Osteocyte (in vitro differentiated cells): ENCODE measurements around the gene FFAR2. TPM values are rescaled to one million over a fixed set of nuclear protein-coding genes. Genes with fewer than 3 reads are reported as not detected.
"Not testable (repeated sequence)": the region's sequence is repeated elsewhere in the genome, so short reads cannot be mapped to it uniquely, and the experiment has no call there.

Experiments
- DNase-seq: peaks from one replicate; pipeline ENCODE4 v3.0.0; 2021; ENCODE audit warnings: mixed read lengths; ENCODE audit not compliant: unreplicated experiment; ENCODE audit errors: extremely low spot score
- H3K27ac Mint-ChIP-seq: one replicate; pipeline ENCODE4 v1.8.0; 2021; ENCODE audit warnings: mild to moderate bottlenecking, mixed read lengths; ENCODE audit not compliant: unreplicated experiment
- H3K27me3 Mint-ChIP-seq: one replicate; pipeline ENCODE4 v1.8.0; 2021; ENCODE audit warnings: mixed read lengths; ENCODE audit not compliant: unreplicated experiment
- H3K36me3 Mint-ChIP-seq: one replicate; pipeline ENCODE4 v1.8.0; 2021; ENCODE audit warnings: mixed read lengths; ENCODE audit not compliant: unreplicated experiment
- H3K4me1 Mint-ChIP-seq: one replicate; pipeline ENCODE4 v1.8.0; 2021; ENCODE audit warnings: mixed read lengths; ENCODE audit not compliant: unreplicated experiment
- H3K4me3 Mint-ChIP-seq: one replicate; pipeline ENCODE4 v1.8.0; 2021; ENCODE audit warnings: mild to moderate bottlenecking, moderate library complexity, mixed read lengths; ENCODE audit not compliant: unreplicated experiment
- H3K9me3 Mint-ChIP-seq: one replicate; pipeline ENCODE4 v1.8.0; 2021; ENCODE audit warnings: mixed read lengths; ENCODE audit not compliant: unreplicated experiment
- total RNA-seq: library from RNA; stranded (reverse); gene quantifications from 2 replicates; pipeline ENCODE4 v1.2.1, GENCODE V29; 2021
- TF ChIP-seq, protein P1 (sequence below): fragments of 200-600 bp; sonication (generic); IDR thresholded peaks from 2 replicates; pipeline ENCODE4 v1.5.0; 2021; ENCODE audit warnings: antibody characterized with exemption, mild to moderate bottlenecking, moderate library complexity

Gene FFAR2
- total RNA-seq, 1 donor from 2014 or later, result not detected

DNA sequence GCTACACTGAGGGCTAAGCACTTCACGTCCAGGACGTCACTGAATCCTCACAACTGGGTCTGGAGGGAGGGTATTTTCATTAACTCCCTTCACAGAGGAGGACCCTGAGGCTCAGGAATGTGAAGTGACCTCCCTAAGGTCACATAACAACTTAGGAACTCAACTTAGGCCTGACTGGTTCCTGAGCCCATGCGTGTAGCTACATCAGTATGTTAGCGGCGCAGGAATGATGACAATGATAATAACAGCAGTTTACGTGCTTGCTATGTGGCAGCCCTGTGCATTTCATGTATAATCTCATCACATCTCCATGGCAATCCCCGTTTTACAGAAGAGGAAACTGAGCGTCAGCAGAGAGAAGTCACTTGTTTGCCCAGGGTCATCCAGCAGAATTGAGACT lies 23.9 kb downstream of the FFAR2 start:
- TF ChIP-seq, protein P1, sequence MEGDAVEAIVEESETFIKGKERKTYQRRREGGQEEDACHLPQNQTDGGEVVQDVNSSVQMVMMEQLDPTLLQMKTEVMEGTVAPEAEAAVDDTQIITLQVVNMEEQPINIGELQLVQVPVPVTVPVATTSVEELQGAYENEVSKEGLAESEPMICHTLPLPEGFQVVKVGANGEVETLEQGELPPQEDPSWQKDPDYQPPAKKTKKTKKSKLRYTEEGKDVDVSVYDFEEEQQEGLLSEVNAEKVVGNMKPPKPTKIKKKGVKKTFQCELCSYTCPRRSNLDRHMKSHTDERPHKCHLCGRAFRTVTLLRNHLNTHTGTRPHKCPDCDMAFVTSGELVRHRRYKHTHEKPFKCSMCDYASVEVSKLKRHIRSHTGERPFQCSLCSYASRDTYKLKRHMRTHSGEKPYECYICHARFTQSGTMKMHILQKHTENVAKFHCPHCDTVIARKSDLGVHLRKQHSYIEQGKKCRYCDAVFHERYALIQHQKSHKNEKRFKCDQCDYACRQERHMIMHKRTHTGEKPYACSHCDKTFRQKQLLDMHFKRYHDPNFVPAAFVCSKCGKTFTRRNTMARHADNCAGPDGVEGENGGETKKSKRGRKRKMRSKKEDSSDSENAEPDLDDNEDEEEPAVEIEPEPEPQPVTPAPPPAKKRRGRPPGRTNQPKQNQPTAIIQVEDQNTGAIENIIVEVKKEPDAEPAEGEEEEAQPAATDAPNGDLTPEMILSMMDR, result no peak
- DNase-seq, result no peak
- no peaks in the 10 kb centered on the region for H3K27me3 Mint-ChIP-seq
- no peaks in the 10 kb centered on the region for H3K36me3 Mint-ChIP-seq
- H3K4me1 Mint-ChIP-seq, result no peaks in the 10 kb centered on the region
- H3K9me3 Mint-ChIP-seq, result no peaks in the 10 kb centered on the region
- H3K4me3 Mint-ChIP-seq, result no peak overlapping the region
- no peak overlapping the region for H3K27ac Mint-ChIP-seq

DNA sequence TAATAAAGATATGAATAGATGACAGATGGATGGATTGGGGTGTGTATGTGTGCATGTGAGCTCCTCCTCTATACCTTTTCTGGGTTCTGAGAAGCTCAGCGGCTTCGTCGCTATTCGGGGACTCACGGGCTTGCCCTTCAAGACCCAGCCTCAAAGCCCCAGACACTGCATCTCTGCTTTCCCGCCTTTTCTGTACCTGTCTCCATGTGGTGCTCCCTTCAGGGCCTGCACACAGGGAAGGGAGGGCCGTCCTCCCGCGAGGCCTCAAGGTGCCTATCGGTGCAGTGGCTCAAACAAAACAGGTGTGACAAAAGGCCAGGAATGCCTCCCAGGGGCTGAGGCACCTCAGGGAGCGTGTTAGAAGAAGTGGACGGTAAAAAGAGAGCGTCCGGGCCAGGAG lies 26.0 kb downstream of the FFAR2 start:
- TF ChIP-seq, protein P1, result no peak
- Mint-ChIP-seq H3K4me1 (no peaks in the 10 kb centered on the region), H3K36me3 (no peaks in the 10 kb centered on the region), H3K4me3 (no peak overlapping the region), H3K27ac (no peak overlapping the region), H3K9me3 (no peaks in the 10 kb centered on the region), H3K27me3 (no peaks in the 10 kb centered on the region)
- no peak for DNase-seq

DNA sequence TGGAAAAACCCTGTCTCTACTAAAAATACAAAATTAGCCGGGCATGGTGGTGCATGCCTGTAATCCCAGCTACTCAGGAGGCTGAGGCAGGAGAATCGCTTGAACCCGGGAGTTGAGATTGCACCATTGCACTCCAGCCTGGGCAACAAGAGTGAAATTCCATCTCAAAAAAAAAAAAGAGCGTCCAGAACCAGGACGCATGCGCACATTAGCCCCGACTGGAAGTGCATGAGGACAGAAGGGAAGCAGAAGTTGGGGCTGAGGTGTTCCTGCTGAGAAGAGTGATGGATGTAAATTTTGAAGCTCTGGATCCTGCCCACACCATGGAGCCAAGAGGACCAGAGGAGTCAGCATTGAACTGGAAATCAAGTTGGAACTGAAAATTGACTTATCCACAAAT lies 26.5 kb downstream of the FFAR2 start:
- DNase-seq, H3K36me3 Mint-ChIP-seq, H3K4me3 Mint-ChIP-seq, H3K9me3 Mint-ChIP-seq, H3K27ac Mint-ChIP-seq, H3K4me1 Mint-ChIP-seq, H3K27me3 Mint-ChIP-seq: not testable (repeated sequence)

DNA sequence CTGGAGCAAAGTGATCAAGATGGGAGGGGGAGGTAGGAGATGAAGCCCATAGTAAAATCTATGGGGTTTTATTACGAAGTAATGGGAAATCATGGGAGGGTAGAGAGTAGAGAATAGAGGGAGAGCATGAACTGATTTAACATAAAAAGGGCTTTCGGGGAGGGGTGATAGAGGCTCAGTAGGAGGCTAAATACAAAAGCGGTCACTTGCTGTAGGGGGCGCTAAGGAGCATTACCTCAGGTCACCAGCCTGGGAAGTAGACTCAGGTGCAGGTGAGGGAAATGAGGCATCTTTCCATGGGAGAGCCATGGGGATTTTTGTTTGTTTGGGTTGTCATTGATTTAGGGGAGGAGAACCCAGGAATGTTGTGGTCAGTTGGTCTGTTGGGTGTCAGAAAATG lies 28.1 kb downstream of the FFAR2 start:
- H3K36me3 Mint-ChIP-seq, result no peaks in the 10 kb centered on the region
- H3K9me3 Mint-ChIP-seq, result no peaks in the 10 kb centered on the region
- no peaks in the 10 kb centered on the region for H3K4me1 Mint-ChIP-seq
- H3K4me3 Mint-ChIP-seq, result no peak overlapping the region
- DNase-seq, result no peak
- no peaks in the 10 kb centered on the region for H3K27me3 Mint-ChIP-seq
- H3K27ac Mint-ChIP-seq, result no peak overlapping the region
- TF ChIP-seq, protein P1, result no peak

DNA sequence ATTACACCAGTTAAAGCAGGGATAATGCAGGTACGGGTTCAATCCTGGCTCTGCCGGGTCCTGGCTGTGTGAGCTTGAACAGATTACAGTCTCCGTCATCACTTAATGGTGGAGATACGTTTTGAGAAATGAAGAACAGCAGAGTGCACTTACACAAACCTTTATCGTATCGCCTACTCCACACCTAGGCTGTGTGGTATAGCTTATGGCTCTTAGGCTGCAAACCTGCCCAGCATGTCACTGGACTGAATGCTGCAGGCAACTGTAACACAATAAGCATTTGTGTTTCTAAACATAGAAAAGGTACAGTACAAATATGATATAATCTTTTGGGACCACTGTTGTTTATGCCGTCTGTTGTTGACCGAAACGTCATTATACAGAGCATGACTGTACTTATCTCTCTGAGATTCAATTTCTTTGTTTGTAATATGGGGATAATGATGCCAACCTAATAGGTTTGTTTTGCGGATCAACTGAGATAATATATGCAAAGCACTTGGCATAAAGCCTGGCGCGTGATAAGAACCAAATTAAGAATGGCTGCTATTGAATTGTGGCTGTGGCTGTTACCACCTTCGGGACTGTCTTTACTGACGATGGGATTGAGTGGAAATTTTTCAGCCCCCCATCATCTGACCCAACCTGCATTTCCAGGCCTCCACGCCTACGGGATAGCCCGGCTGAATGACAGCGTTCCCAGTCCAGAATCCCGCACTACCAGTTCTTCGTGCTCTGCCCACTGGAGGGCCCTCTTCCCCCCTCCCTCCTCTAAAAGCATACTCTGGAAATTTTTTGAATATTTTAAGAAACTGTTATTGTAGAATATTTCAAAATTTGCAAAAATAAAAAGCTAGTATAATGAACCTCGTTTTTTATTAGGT lies 31.0 kb downstream of the FFAR2 start:
- H3K27ac Mint-ChIP-seq, result no peak overlapping the region

More for the DNA sequence above, 31.0 kb downstream of the FFAR2 start:
- H3K4me3 Mint-ChIP-seq, result no peak overlapping the region
- DNase-seq, result no peak
- H3K27me3 Mint-ChIP-seq, result no peaks in the 10 kb centered on the region
- H3K4me1 Mint-ChIP-seq, result no peaks in the 10 kb centered on the region
- TF ChIP-seq, protein P1, result no peak
- H3K36me3 Mint-ChIP-seq, result no peaks in the 10 kb centered on the region
- H3K9me3 Mint-ChIP-seq, result no peaks in the 10 kb centered on the region
